HCT116 (cell line): ENCODE data around the gene SIL1. TPM values are rescaled to one million over a fixed set of nuclear protein-coding genes. Genes with fewer than 3 reads are reported as not detected.

ENCODE experiments used
- ATAC-seq: fragments of 200-7000 bp; cut with Tn5 transposase; 2 replicates; pipeline ENCODE4 v1.9.1; 2020; ENCODE audit warnings: mild to moderate bottlenecking, moderate library complexity
- BruUV-seq: library from RNA; stranded (reverse); fragments of 400-500 nt; replicated peaks from 2 replicates; lab custom pipeline; 2021; lab: Mats Ljungman, UMichigan
- CTCF ChIA-PET: fragments of 300-600 bp; sonication (Branson Sonifier 250); formaldehyde crosslinking; loops from one replicate; lab custom pipeline; 2021; ENCODE audit warnings: antibody characterized with exemption; lab: Charles Lee
- POLR2A ChIA-PET: fragments of 300-600, 350-600 bp; sonication (Branson Sonifier 250); formaldehyde crosslinking; loops from one replicate; lab custom pipeline; 2021; ENCODE audit warnings: antibody characterized with exemption; lab: Charles Lee
- RAD21 ChIA-PET, 2 experiments: fragments of 300-600 bp; sonication (Branson Sonifier 250); formaldehyde crosslinking; loops; one replicate each; lab custom pipeline; 2023; ENCODE audit warnings: low total read pairs in 2 of 2; ENCODE audit not compliant: uncharacterized antibody in 2 of 2, unreplicated experiment in 2 of 2, low non-redundant PET in 1 of 2; lab: Charles Lee
- DNase-seq: peaks from one replicate; pipeline ENCODE4 v3.0.0-alpha.2; 2010; ENCODE audit warnings: low read depth, low spot score
- H2AFZ ChIP-seq: fragments of 200-600 bp; shearing (Covaris generic), sonication (generic); 2 replicates; pipeline ENCODE4 v1.6.1; 2017; ENCODE audit warnings: low read depth, mixed run types, mixed read lengths, antibody characterized with exemption, low read length; ENCODE audit not compliant: poor library complexity, severe bottlenecking
- H3K27ac ChIP-seq: 2 replicates; pipeline ENCODE4 v1.5.1; 2012; ENCODE audit warnings: low read depth, low read length
- H3K27me3 ChIP-seq: fragments of 200-600 bp; sonication (generic); 2 replicates; pipeline ENCODE4 v1.6.1; 2016; ENCODE audit warnings: mixed run types, low read length, mixed read lengths; ENCODE audit not compliant: insufficient read depth
- H3K36me3 ChIP-seq, 2 experiments: fragments of 200-500 bp in 1 of 2; fragments of 200-600 bp in 1 of 2; sonication (Bioruptor generic) in 1 of 2; sonication (generic) in 1 of 2; 2 replicates each; pipeline versions ENCODE4 v1.5.1 to v1.6.1; 2014 to 2016; ENCODE audit warnings: low read length in 2 of 2, inconsistent platforms in 1 of 2, mixed read lengths in 1 of 2, mixed run types in 1 of 2; ENCODE audit not compliant: insufficient read depth in 2 of 2, control insufficient read depth in 1 of 2
- H3K4me1 ChIP-seq, 2 experiments: fragments of 200-600 bp in 1 of 2; sonication (generic) in 1 of 2; 2 replicates each; pipeline versions ENCODE4 v1.5.1 to v1.6.1; 2012 to 2017; ENCODE audit warnings: low read length in 2 of 2, inconsistent platforms in 1 of 2, mild to moderate bottlenecking in 1 of 2, mixed read lengths in 1 of 2, mixed run types in 1 of 2, moderate library complexity in 1 of 2; ENCODE audit not compliant: insufficient read depth in 2 of 2, control insufficient read depth in 1 of 2
- H3K4me2 ChIP-seq: fragments of 200-600 bp; sonication (generic); 2 replicates; pipeline ENCODE4 v1.6.1; 2017; ENCODE audit warnings: mixed run types, low read length, mixed read lengths
- H3K4me3 ChIP-seq, 2 experiments: fragments of 200-600 bp in 1 of 2; sonication (generic) in 1 of 2; replicated peaks in 1 of 2; 2 replicates each; pipeline ENCODE4 v1.5.1; 2011 to 2016; ENCODE audit warnings: low read length in 2 of 2, control low read depth in 1 of 2, low read depth in 1 of 2, mild to moderate bottlenecking in 1 of 2, mixed read lengths in 1 of 2, mixed run types in 1 of 2
- H3K79me2 ChIP-seq: fragments of 200-600 bp; sonication (generic); 2 replicates; pipeline ENCODE4 v1.6.1; 2017; ENCODE audit warnings: mild to moderate bottlenecking, mixed run types, low read length, moderate library complexity, mixed read lengths; ENCODE audit not compliant: insufficient read depth
- H3K9ac ChIP-seq: fragments of 200-600 bp; sonication (generic); 2 replicates; pipeline ENCODE4 v1.6.1; 2016; ENCODE audit warnings: low read length, mixed read lengths
- H3K9me2 ChIP-seq: fragments of 200-600 bp; sonication (generic), shearing (Covaris generic); 2 replicates; pipeline ENCODE4 v1.6.1; 2017; ENCODE audit warnings: mixed run types, mild to moderate bottlenecking, moderate library complexity; ENCODE audit not compliant: insufficient read depth
- H3K9me3 ChIP-seq, 2 experiments: fragments of 200-500 bp in 1 of 2; fragments of 200-600 bp in 1 of 2; sonication (Bioruptor generic) in 1 of 2; sonication (generic) in 1 of 2; 2 replicates each; pipeline ENCODE4 v1.6.1; 2014 to 2017; ENCODE audit warnings: low read length in 2 of 2, mixed read lengths in 2 of 2, inconsistent platforms in 1 of 2, low read depth in 1 of 2, mild to moderate bottlenecking in 1 of 2, mixed run types in 1 of 2, moderate library complexity in 1 of 2; ENCODE audit not compliant: control insufficient read depth in 1 of 2, insufficient read depth in 1 of 2
- H4K20me1 ChIP-seq: fragments of 200-600 bp; sonication (generic), shearing (Covaris generic); 2 replicates; pipeline ENCODE4 v1.6.1; 2017; ENCODE audit warnings: mixed run types, mild to moderate bottlenecking, moderate library complexity; ENCODE audit not compliant: insufficient read depth
- ATF3 ChIP-seq: IDR thresholded peaks from 2 replicates; pipeline ENCODE4 v1.6.1; 2012
- CEBPB ChIP-seq: IDR thresholded peaks from 2 replicates; pipeline ENCODE4 v1.6.1; 2012; ENCODE audit warnings: low read depth
- ELF1 ChIP-seq: IDR thresholded peaks from 2 replicates; pipeline ENCODE4 v1.6.1; 2012; ENCODE audit warnings: low read depth, borderline replicate concordance
- FOSL1 ChIP-seq: IDR thresholded peaks from 2 replicates; pipeline ENCODE4 v1.6.1; 2012; ENCODE audit warnings: low read depth
- MAX ChIP-seq: IDR thresholded peaks from 2 replicates; pipeline ENCODE4 v1.6.1; 2012
- POLR2AphosphoS5 ChIP-seq: IDR thresholded peaks from 2 replicates; pipeline ENCODE4 v1.6.1; 2011; ENCODE audit warnings: mild to moderate bottlenecking, low read depth, low read length, moderate library complexity
- REST ChIP-seq: IDR thresholded peaks from 2 replicates; pipeline ENCODE4 v1.6.1; 2012; ENCODE audit warnings: low read depth
- TCF7L2 ChIP-seq: IDR thresholded peaks from 2 replicates; pipeline ENCODE4 v1.7.0; 2011; ENCODE audit warnings: borderline replicate concordance, inconsistent platforms; ENCODE audit not compliant: insufficient read depth, insufficient read length; ENCODE audit errors: extremely low read depth
- ZFX ChIP-seq: fragments of 450-650 bp; IDR thresholded peaks from 2 replicates; pipeline ENCODE4 v1.6.1; 2017
- intact Hi-C: fragments of 100-400 bp; cut with micrococcal nuclease; formaldehyde crosslinking; loops from 2 replicates; pipeline ENCODE4 v1.10.0; 2022
- total RNA-seq: library from RNA; stranded (reverse); gene quantifications from one replicate; pipeline ENCODE4 v1.2.1, GENCODE V29; 2021; ENCODE audit not compliant: unreplicated experiment
- TF ChIP-seq, protein P1 (sequence below): IDR thresholded peaks from 2 replicates; pipeline ENCODE4 v1.6.1; 2011; ENCODE audit warnings: mild to moderate bottlenecking, low read length, moderate library complexity; ENCODE audit not compliant: insufficient replicate concordance; ENCODE audit errors: extremely low read depth

The SIL1 gene
- total RNA-seq, 1 experiment from 2014 or later, result 34.0 TPM

DNA sequence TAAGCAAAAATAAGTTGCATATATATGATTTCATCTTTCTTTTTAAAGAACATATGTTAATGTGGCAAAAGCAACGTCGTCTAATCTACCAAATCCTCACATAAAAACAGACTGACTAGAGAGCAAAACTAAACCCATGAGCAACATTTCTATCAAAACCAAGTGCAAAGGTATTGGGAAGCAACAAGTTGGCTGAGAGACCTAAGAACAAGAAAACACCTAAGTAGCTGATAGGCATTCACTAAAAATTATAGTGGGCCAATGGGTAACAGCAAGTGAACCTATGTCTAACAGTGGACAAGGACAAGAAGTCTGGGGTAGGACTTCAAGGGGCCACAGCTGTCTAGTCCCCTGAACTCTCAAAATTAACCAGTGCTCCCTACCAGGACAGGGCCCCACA, 130.1 kb downstream of the SIL1 start:
- intact Hi-C loops, result no loop called here
- no peaks in the 10 kb centered on the region for H3K9me2 ChIP-seq
- H3K27me3 ChIP-seq, result no peaks in the 10 kb centered on the region
- no peaks in the 10 kb centered on the region for H3K36me3 ChIP-seq
- no peak for DNase-seq
- H4K20me1 ChIP-seq, result no peaks in the 10 kb centered on the region
- POLR2A ChIA-PET, result no interaction called here
- no TSS peak for BruUV-seq
- no peak for TF ChIP-seq TCF7L2
- no peak for TF ChIP-seq REST
- TF ChIP-seq ELF1, result no peak
- no peak for TF ChIP-seq CEBPB
- no peak for TF ChIP-seq ZFX
- TF ChIP-seq, all 23 proteins: peak for 0
- ChIA-PET CTCF (no interaction called here), RAD21 (no interaction called here)
- H3K4me1 ChIP-seq, result peaks cover 11 to 21% of the 10 kb centered on the region in 2 experiments; a peak in 3 of 4 replicates
- no peaks in the 10 kb centered on the region for H3K9me3 ChIP-seq
- H3K27ac ChIP-seq, result no peak overlapping the region
- H3K4me2 ChIP-seq, result no peak overlapping the region
- no peaks in the 10 kb centered on the region for H3K79me2 ChIP-seq
- H3K9ac ChIP-seq, result no peak overlapping the region
- H3K4me3 ChIP-seq, result no peak overlapping the region
- H2AFZ ChIP-seq, result no peak overlapping the region
- no peak for ATAC-seq

DNA sequence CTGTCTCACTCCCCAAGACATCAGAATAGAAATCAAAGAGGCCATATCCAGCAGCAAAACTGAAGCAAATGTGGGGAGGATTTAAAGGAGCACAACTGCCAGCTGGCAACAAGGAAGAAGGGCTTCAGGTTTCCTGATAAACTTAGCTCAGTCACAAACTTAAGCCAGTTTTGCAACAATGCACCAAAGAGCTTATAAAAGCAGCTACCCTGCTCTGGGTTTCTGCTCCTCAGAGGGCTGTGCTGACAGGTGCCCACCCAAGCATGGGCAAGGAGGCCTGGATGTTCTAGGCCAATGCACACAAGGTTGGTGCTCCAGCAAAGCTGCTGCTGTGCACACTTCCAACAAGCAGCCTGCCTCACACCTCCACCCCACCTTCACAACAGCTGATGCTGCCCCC, 132.9 kb downstream of the SIL1 start:
- Histone ChIP-seq H3K79me2 (no peaks in the 10 kb centered on the region), H3K9me2 (no peaks in the 10 kb centered on the region), H3K36me3 (no peaks in the 10 kb centered on the region), H3K9ac (no peak overlapping the region), H3K27me3 (no peaks in the 10 kb centered on the region), H3K4me2 (no peak overlapping the region), H3K9me3 (no peaks in the 10 kb centered on the region), H2AFZ (no peak overlapping the region), H4K20me1 (no peaks in the 10 kb centered on the region), H3K27ac (no peak overlapping the region), H3K4me3 (no peak overlapping the region), H3K4me1 (peaks cover 11 to 29% of the 10 kb centered on the region in 2 experiments; a peak in 3 of 4 replicates)
- BruUV-seq, result no TSS peak
- ChIA-PET CTCF (no interaction called here), RAD21 (no interaction called here), POLR2A (no interaction called here)
- DNase-seq (no peak), ATAC-seq (no peak)
- intact Hi-C loops, result no loop called here
- TF ChIP-seq ZFX (no peak), MAX (no peak), REST (no peak), POLR2AphosphoS5 (no peak), ATF3 (no peak), FOSL1 (no peak), CEBPB (no peak)
- TF ChIP-seq, protein P1, sequence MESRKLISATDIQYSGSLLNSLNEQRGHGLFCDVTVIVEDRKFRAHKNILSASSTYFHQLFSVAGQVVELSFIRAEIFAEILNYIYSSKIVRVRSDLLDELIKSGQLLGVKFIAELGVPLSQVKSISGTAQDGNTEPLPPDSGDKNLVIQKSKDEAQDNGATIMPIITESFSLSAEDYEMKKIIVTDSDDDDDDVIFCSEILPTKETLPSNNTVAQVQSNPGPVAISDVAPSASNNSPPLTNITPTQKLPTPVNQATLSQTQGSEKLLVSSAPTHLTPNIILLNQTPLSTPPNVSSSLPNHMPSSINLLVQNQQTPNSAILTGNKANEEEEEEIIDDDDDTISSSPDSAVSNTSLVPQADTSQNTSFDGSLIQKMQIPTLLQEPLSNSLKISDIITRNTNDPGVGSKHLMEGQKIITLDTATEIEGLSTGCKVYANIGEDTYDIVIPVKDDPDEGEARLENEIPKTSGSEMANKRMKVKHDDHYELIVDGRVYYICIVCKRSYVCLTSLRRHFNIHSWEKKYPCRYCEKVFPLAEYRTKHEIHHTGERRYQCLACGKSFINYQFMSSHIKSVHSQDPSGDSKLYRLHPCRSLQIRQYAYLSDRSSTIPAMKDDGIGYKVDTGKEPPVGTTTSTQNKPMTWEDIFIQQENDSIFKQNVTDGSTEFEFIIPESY, result no peak
